VCaP (cell line): ENCODE data around the gene CDC73.

Source experiments
- H3K27ac ChIP-seq: fragments of 450-650 bp; 2 replicates; pipeline ENCODE4 v1.5.1; 2017
- CTCF ChIP-seq: fragments of 450-650 bp; conservative IDR thresholded peaks from 2 replicates; pipeline ENCODE4 v1.5.1; 2017; ENCODE audit warnings: mild to moderate bottlenecking, moderate library complexity

Gene CDC73

GRCh38 chr1:193125369-193125768, 3.5 kb downstream of the CDC73 start:
- H3K27ac ChIP-seq, result no peak overlapping the region

GRCh38 chr1:193131266-193131860, 9.5 kb downstream of the CDC73 start:
- no peak overlapping the region for H3K27ac ChIP-seq
- TF ChIP-seq CTCF, result no peak

More at GRCh38 chr1:193125369-193125768, 3.5 kb downstream of the CDC73 start:
- TF ChIP-seq CTCF, result no peak

- no peak for TF ChIP-seq CTCF
- no peak overlapping the region for H3K27ac ChIP-seq
These were observed 18.4 kb downstream of the CDC73 start for GRCh38 chr1:193140254-193140653.

GRCh38 chr1:193141804-193142203, 20.0 kb downstream of the CDC73 start:
- TF ChIP-seq CTCF, result no peak
- H3K27ac ChIP-seq, result no peak overlapping the region

- H3K27ac ChIP-seq, result no peak overlapping the region
- no peak for TF ChIP-seq CTCF
These were observed 20.6 kb downstream of the CDC73 start for GRCh38 chr1:193142409-193142808.

- peak; percentile 67 for TF ChIP-seq CTCF
- H3K27ac ChIP-seq, result no peak overlapping the region
These were observed 21.5 kb downstream of the CDC73 start for GRCh38 chr1:193143285-193143684.

GRCh38 chr1:193144361-193144938, 22.6 kb downstream of the CDC73 start:
- TF ChIP-seq CTCF, result no peak

More at GRCh38 chr1:193144361-193144938, 22.6 kb downstream of the CDC73 start:
- no peak overlapping the region for H3K27ac ChIP-seq
